Transverse colon (tissue), 4 donors: ENCODE measurements around the gene CELSR2. TPM values are rescaled to one million over a fixed set of nuclear protein-coding genes. Genes with fewer than 3 reads are reported as not detected.

Source experiments
- DNase-seq: peaks from one replicate; pipeline ENCODE4 v3.0.0-alpha.2; 2019
- H3K27ac ChIP-seq, 4 donors: fragments of 200-600 bp; sonication (generic); 2 replicates each; pipeline ENCODE4 v1.5.1; 2016 to 2018; ENCODE audit warnings: inconsistent platforms in 4 of 4
- H3K27me3 ChIP-seq: fragments of 200-600 bp; sonication (generic); 2 replicates; pipeline ENCODE4 v1.5.1; 2017; ENCODE audit warnings: inconsistent platforms
- H3K36me3 ChIP-seq, 4 donors: fragments of 200-600 bp; sonication (generic); 2 replicates each; pipeline ENCODE4 v1.5.1; 2017 to 2019; ENCODE audit warnings: inconsistent platforms in 4 of 4
- H3K4me1 ChIP-seq, 4 donors: fragments of 200-600 bp; sonication (generic); 2 replicates each; pipeline ENCODE4 v1.5.1; 2017 to 2020; ENCODE audit warnings: inconsistent platforms in 4 of 4
- H3K4me3 ChIP-seq, 4 donors: fragments of 200-600 bp; sonication (generic); 1 replicate in 1 of 4; 2 replicates in 3 of 4; pipeline versions ENCODE4 v1.5.1 to v1.6.1; 2017 to 2019; ENCODE audit warnings: inconsistent platforms in 4 of 4
- H3K9me3 ChIP-seq, 2 donors: fragments of 200-600 bp; sonication (generic); 2 replicates each; pipeline ENCODE4 v1.5.1; 2017 to 2019; ENCODE audit warnings: inconsistent platforms in 2 of 2
- CTCF ChIP-seq, 5 experiments: fragments of 200-600 bp in 3 of 5; fragments of 450-650 bp in 2 of 5; sonication (generic) in 3 of 5; IDR thresholded peaks; 1 replicate in 2 of 5; 2 replicates in 3 of 5; pipeline ENCODE4 v1.5.1; 2016 to 2017; ENCODE audit warnings: antibody characterized with exemption in 5 of 5, inconsistent platforms in 3 of 5, mild to moderate bottlenecking in 2 of 5, moderate library complexity in 1 of 5
- EP300 ChIP-seq: sonication (generic); formaldehyde crosslinking; IDR thresholded peaks from one replicate; pipeline ENCODE4 v1.6.1; 2017; ENCODE audit warnings: antibody characterized with exemption, low read depth
- POLR2A ChIP-seq: fragments of 450-650 bp; IDR thresholded peaks from one replicate; pipeline ENCODE4 v1.6.1; 2016; ENCODE audit warnings: antibody characterized with exemption, mild to moderate bottlenecking, moderate library complexity
- POLR2AphosphoS5 ChIP-seq, 3 donors: sonication (generic); formaldehyde crosslinking; IDR thresholded peaks; one replicate each; pipeline ENCODE4 v1.6.1; 2016; ENCODE audit warnings: antibody characterized with exemption in 3 of 3
- WGBS, 2 donors: methylation state at CpG; one replicate each; pipeline ENCODE4 v1.1.5; 2018; ENCODE audit warnings: low coverage in 1 of 2; 5-methylcytosine and 5-hydroxymethylcytosine counted together
- in situ Hi-C, 4 donors: fragments of 200-750 bp; cut with MboI; loops; one replicate each; pipeline versions ENCODE4 v1.15.0 to v1.15.1; 2017; ENCODE audit warnings: low sequenced_read_pairs in 3 of 4, low pct_ligation_motif_present in 1 of 4, low pct_unique_long_range_greater_than_20kb in 1 of 4
- intact Hi-C: fragments of 100-400 bp; cut with DNase I; formaldehyde crosslinking; loops from one replicate; pipeline ENCODE4 v1.15.1; 2023; ENCODE audit warnings: low total_unique reads
- total RNA-seq, 4 donors: library from RNA; depleted of rRNA; stranded (reverse); fragments of >200 nt; gene quantifications; one replicate each; pipeline ENCODE4 v1.1.0, GENCODE V29; 2016

CELSR2 gene
- total RNA-seq, 4 donors from 2014 or later: 1.8 to 3.7 (median 3.2) TPM

- intact Hi-C loops (no loop called here), in situ Hi-C loops (loop anchor here in 2 of 4 donors (5.0 to 10.0 kb wide), 2 partner anchors 141 to 273 kb away; partner anchors contain the start of gene GPR61 (in 1 of the 2))
- WGBS, 2 donors: 84% methylated on average over 6 of the region's 6 CpGs; no CpG with 5 or more reads in 1 of the 2 donors
- Histone ChIP-seq H3K4me3 (no peak overlapping the region), H3K36me3 (no peaks in the 10 kb centered on the region), H3K27me3 (no peaks in the 10 kb centered on the region), H3K4me1 (no peaks in the 10 kb centered on the region), H3K27ac (no peak overlapping the region), H3K9me3 (no peaks in the 10 kb centered on the region)
- DNase-seq: no peak
- TF ChIP-seq CTCF (IDR thresholded peaks at IDR 0.05) (no peak), EP300 (no peak), POLR2A (no peak), POLR2AphosphoS5 (IDR thresholded peaks at IDR 0.05) (no peak)
Observed at GRCh38 chr1:109261578-109261977, 12.2 kb downstream of the CELSR2 start.

- no peak for TF ChIP-seq EP300
- TF ChIP-seq CTCF (IDR thresholded peaks at IDR 0.05): no peak
- TF ChIP-seq POLR2AphosphoS5 (IDR thresholded peaks at IDR 0.05): no peak
- TF ChIP-seq POLR2A: no peak
- DNase-seq: no peak
- 88% methylated on average over 22 of the region's 22 CpGs; no CpG with 5 or more reads in 1 of the 2 donors for WGBS, 2 donors
- no peak overlapping the region for H3K27ac ChIP-seq
- no peaks in the 10 kb centered on the region for H3K36me3 ChIP-seq
- in situ Hi-C loops: loop anchor here in 2 of 4 donors (5.0 to 10.0 kb wide), 2 partner anchors 140 to 272 kb away; partner anchors contain the start of gene GPR61 (in 1 of the 2)
- H3K27me3 ChIP-seq: no peaks in the 10 kb centered on the region
- H3K9me3 ChIP-seq: no peaks in the 10 kb centered on the region
- H3K4me1 ChIP-seq: no peaks in the 10 kb centered on the region
- no peak overlapping the region for H3K4me3 ChIP-seq
- intact Hi-C loops: no loop called here
Observed at GRCh38 chr1:109262231-109263055, 13.1 kb downstream of the CELSR2 start.

GRCh38 chr1:109263234-109263596 lies 13.9 kb downstream of the CELSR2 start:
- no peak overlapping the region for H3K4me3 ChIP-seq
- no peaks in the 10 kb centered on the region for H3K27me3 ChIP-seq
- in situ Hi-C loops: loop anchor here in 2 of 4 donors (5.0 to 10.0 kb wide), 2 partner anchors 139 to 272 kb away; partner anchors contain the start of gene GPR61 (in 1 of the 2)
- H3K9me3 ChIP-seq: no peaks in the 10 kb centered on the region
- WGBS, 2 donors: 79% methylated on average over 12 of the region's 12 CpGs; no CpG with 5 or more reads in 1 of the 2 donors
- intact Hi-C loops: no loop called here
- no peaks in the 10 kb centered on the region for H3K4me1 ChIP-seq
- no peak overlapping the region for H3K27ac ChIP-seq
- no peak for DNase-seq
- TF ChIP-seq EP300 (no peak), POLR2A (no peak), POLR2AphosphoS5 (IDR thresholded peaks at IDR 0.05) (no peak), CTCF (IDR thresholded peaks at IDR 0.05) (no peak)
- no peaks in the 10 kb centered on the region for H3K36me3 ChIP-seq

- H3K27me3 ChIP-seq: no peaks in the 10 kb centered on the region
- H3K27ac ChIP-seq: no peak overlapping the region
- WGBS, 2 donors: 58% methylated on average over 27 of the region's 29 CpGs; no CpG with 5 or more reads in 1 of the 2 donors
- intact Hi-C loops: no loop called here
- in situ Hi-C loops: loop anchor here in 2 of 4 donors (5.0 to 10.0 kb wide), 2 partner anchors 139 to 271 kb away; partner anchors contain the start of gene GPR61 (in 1 of the 2)
- H3K4me1 ChIP-seq: no peaks in the 10 kb centered on the region
- no peak overlapping the region for H3K4me3 ChIP-seq
- TF ChIP-seq CTCF (IDR thresholded peaks at IDR 0.05) (peak; percentile 91 to 100 (median 96)), EP300 (no peak)
- no peaks in the 10 kb centered on the region for H3K36me3 ChIP-seq
- H3K9me3 ChIP-seq: no peaks in the 10 kb centered on the region
- peak; percentile 82 for DNase-seq
Observed at GRCh38 chr1:109263597-109264378, 14.4 kb downstream of the CELSR2 start.
